NT2/D1 (cell line): ENCODE results near the gene PCCB.

Source experiments
- SUZ12 ChIP-seq: IDR thresholded peaks from 2 replicates; pipeline ENCODE4 v1.6.1; 2011; ENCODE audit not compliant: insufficient read length, insufficient read depth; ENCODE audit errors: extremely low read depth
- ZNF274 ChIP-seq: IDR thresholded peaks from 2 replicates; pipeline ENCODE4 v1.6.1; 2011; ENCODE audit warnings: mild to moderate bottlenecking, low read depth, low read length

- TF ChIP-seq SUZ12, result no peak
- TF ChIP-seq ZNF274, result no peak
Measured at GRCh38 chr3:136237961-136238649, 12.0 kb upstream of the PCCB start.
